Activated CD4-positive, alpha-beta T cell treated with anti-CD3 and anti-CD28 coated beads for 4 hours (primary cell): Measurements from ENCODE around the gene SUFU.

ENCODE experiments used
- DNase-seq, 2 donors: peaks; one replicate each; pipeline ENCODE4 v3.0.0-alpha.2; 2020

The SUFU gene

DNA sequence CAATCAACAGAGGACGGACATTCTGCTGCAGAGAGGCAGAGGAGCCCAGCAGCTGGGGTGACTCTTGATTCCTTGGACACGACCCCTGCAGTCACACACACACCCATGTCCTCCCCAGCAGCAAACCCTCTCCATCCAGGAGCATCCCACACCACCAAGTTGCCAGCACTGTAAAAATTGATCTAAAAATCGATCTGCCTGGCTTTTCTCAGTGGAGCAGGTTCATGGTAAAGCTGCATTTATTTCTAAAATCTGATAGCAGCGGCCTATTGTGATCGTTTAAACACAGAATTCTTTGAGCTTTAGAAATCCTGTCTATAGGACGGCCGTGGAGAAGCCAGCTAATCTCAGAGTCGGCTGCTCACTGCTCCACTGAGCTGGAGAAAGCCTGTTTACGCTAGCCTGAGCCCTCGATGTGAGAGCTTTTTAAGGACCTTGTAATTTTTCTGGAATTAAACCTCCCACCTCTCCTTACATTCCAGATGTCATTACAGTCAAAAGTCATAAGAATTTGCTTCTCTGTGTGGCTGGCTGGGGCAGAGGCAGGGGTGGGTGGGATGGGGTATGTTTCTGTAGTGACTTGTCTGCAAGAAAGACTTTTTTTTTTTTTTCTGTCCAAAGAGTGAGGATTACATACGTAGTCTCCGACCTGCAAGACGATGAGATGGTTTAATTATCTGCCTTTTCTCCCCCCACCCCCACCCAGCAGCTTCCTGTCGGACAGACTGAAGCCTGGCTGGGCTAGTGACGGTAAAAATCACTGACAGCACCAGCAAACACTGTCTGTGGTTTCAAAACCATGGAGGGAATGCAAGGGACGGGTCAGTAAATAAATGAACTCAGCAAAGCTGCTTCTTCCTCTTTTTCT is 172.1 kb downstream of the SUFU start:
- no peak for DNase-seq

GRCh38 chr10:102676534-102677315 is 173.0 kb downstream of the SUFU start:
- no peak for DNase-seq

DNA sequence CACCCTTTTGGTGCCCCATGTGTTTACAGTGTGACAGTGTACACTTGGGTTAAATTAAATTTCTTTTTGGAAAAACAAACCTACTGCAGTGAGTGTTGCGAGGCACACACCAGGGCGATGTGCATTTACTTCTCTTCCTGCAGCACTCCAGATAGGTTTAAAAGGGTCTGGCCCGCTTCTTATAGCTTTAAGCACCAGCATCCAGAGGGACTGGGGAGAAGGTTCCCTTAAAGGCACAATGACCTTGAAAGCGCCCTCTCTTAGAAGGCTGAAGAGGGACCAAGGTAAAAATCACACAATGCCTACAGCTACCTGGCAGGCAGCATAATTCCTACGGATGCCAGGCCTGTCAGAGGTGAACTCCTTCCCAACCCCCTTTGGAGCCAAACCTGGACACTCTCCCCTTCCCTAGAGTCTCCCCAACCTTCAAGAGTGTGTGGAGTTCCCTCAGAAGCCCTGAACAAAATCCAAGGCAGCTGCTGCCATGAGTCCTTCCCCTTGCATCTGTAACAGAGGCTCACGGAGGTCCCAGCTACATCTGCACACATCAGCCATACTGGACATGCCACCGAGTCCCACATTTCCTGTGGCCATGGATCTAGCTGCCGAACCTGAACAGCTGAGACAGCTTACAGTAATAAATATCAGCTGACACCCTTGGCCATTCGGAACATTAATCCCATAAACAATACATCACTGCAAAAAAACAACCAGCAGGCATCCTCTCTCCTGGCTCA is 173.7 kb downstream of the SUFU start:
- DNase-seq: no peak

- DNase-seq: no peak
Measured at GRCh38 chr10:102678068-102678400, 174.3 kb downstream of the SUFU start.

GRCh38 chr10:102678842-102679289 is 175.1 kb downstream of the SUFU start:
- DNase-seq: no peak

GRCh38 chr10:102679596-102679995 is 175.8 kb downstream of the SUFU start:
- no peak for DNase-seq

DNA sequence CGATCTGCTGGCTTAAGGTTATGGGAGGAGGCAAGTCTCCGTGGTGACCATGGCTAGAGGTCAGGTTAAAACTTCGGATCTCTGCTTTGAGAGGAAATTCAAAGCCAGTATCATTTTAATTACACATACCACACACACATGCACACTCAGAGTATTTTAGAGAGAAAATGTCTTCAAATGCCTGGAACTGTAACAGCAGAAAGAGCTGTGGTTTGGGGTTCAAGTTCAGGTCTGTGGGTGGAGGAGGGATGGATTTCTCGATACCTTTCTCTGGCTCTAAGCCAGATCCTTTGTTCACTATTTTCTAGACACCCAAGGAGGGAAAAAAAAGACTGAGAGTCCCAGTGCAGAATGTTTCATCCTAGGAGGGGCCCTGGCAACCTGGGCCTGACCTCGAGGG is 177.9 kb downstream of the SUFU start:
- no peak for DNase-seq

GRCh38 chr10:102682416-102682815 is 178.6 kb downstream of the SUFU start:
- DNase-seq: no peak

DNA sequence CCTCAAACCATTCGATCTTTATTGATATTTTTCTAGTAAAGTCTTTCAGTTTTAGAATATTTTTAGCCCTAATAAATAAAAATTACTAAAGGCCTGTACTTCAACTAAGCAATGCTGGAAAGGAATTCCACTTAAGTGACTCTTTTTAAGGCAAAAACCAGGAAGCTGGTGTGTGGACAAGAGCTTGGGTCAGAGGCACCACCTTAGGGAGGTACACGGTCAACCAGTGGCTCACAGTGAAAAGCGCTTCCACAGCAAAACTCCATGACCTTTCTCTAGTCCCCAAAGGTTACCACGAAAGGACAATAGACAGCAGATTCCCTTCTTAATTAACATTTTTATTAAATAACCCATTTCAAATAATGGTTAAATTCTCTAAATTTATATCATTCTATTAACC is 179.2 kb downstream of the SUFU start:
- no peak for DNase-seq
